ENCODE measurements around the gene CD300LD.

The CD300LD gene

DNA sequence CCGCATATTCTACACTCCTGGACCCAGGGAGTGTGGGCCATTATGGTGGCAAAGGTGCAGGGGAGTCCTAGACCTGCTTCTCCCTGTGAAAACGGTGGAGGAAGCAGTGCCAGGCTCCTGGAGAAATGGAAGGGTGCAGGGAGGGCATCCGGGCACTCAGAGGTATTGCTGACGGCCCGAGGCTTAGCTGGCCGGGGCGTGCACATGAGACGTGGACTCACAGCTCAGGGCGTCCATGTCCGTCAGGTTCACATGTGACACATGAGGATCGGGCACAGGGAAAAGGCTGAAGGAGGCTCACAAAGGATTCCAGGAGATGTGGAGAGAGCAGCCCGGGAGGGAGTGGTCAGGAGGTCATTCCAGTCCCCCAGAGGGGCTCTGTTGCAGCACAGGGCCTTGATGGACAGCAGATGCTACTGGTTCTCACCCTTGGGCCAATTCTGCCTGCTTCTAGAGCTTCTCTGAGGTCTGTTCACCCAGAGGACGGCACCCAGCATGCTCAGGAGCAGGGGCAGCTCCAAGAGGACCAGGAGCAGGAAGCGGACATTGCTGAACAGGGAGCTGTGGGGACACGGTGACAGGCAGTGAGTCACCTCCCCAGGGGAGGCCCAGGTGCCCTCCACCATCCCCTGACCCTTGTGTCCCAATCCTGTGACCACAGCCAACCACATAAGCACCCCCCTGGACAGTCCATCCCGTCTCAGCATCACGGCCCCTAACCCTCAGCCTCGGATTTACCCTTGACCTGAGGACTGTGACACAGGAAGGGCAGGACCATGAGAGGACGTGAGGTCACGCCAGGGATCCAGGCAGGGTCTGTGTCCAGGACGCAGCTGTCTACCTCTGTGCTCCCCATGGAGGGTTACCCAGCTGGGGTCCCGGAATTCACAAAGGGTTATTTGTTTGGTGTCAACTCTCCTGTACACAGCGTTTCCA is 50.6 kb downstream of the CD300LD start:
- Histone ChIP-seq H3K4me2 (ENCODE audit: low read length) (no peak overlapping the region), H3K9me3 (replicated peaks; ENCODE audit: low read length) (peaks cover 3% of the 10 kb centered on the region), H3K36me3 (ENCODE audit: insufficient read depth, low read length) (no peaks in the 10 kb centered on the region), H3K9ac (ENCODE audit: low read depth, low read length) (no peak overlapping the region), H3K4me3 (ENCODE audit: low read length) (no peak overlapping the region), H3K27me3 (ENCODE audit: control insufficient read depth, insufficient read depth, low read length) (no peaks in the 10 kb centered on the region), H3K4me1 (ENCODE audit: control insufficient read depth, insufficient read depth, low read length) (no peaks in the 10 kb centered on the region)

DNA sequence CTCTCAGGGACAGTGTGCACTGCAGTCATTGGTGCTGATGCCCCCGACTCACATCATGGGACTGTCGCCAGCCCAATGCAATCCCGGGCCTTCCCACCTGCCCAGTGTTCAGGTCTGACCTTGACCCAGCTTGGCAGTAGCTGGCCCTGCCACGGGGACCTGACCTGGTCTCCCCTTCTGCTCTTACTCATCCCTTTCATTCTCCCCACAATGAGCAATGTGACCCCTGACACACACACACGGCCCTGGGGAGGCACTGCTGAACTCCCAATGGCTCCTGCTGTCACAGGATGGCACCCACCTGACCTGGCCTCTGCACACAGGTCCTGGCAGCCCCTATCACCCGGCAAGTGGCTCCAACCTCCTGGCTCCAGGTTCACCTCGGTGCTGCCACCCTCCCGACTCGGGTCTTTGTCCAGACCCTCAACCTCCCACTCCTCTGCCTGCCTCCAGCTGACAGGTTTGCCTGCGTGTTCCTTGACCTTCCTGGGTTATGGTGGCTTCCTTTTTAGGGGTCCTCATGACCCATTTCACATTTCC is 52.7 kb downstream of the CD300LD start:
- Histone ChIP-seq H3K27me3 (ENCODE audit: control insufficient read depth, insufficient read depth, low read length) (no peaks in the 10 kb centered on the region), H3K36me3 (ENCODE audit: insufficient read depth, low read length) (no peaks in the 10 kb centered on the region), H3K9me3 (replicated peaks; ENCODE audit: low read length) (no peaks in the 10 kb centered on the region), H3K4me3 (ENCODE audit: low read length) (no peak overlapping the region), H3K4me1 (ENCODE audit: control insufficient read depth, insufficient read depth, low read length) (no peaks in the 10 kb centered on the region), H3K4me2 (ENCODE audit: low read length) (no peak overlapping the region), H3K9ac (ENCODE audit: low read depth, low read length) (no peak overlapping the region)

DNA sequence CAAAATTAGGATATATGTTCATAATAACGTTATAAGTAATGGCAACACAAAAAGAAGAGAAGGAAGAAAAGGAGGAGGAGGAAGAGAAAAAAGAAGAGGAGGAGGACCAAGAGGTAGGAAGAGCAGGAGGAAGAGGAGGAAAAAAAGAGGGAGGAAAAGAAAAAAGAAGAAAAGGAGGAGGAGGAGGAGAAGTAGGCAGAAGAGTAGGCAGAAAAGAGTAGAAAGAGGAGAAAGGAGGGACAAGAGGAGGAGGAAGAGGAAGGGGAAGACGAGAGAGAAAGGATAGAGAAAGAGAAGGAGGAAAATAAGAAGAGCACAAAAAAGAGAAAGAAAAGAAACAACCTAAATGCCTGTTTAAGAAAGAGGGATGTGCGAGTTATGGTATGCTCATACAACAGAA is 55.2 kb downstream of the CD300LD start:
- no peak overlapping the region for H3K4me2 ChIP-seq (ENCODE audit: low read length)
- no peaks in the 10 kb centered on the region for H3K36me3 ChIP-seq (ENCODE audit: insufficient read depth, low read length)
- no peak overlapping the region for H3K9ac ChIP-seq (ENCODE audit: low read depth, low read length)
- no peaks in the 10 kb centered on the region for H3K27me3 ChIP-seq (ENCODE audit: control insufficient read depth, insufficient read depth, low read length)
- H3K4me3 ChIP-seq (ENCODE audit: low read length): no peak overlapping the region
- no peaks in the 10 kb centered on the region for H3K4me1 ChIP-seq (ENCODE audit: control insufficient read depth, insufficient read depth, low read length)
- H3K9me3 ChIP-seq (replicated peaks; ENCODE audit: low read length): no peaks in the 10 kb centered on the region

DNA sequence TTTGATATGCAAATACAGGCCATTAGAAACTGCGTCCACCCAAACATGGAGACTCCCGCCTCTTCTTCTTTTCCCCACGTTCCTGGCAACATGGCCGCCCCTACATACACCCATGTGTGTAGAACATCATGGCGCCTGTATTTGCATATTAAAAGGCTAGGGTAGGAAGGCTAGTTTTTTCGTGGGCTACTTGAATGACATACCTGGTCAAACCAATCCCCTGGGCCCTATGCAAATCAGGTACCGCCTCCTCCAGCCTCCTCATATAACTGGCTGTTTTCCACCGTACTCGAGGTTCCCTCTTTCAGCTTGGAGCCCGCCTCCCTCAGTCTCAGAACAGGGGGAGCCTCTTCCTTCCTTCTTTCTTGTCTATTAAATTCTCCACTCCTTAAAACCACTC is 60.0 kb downstream of the CD300LD start:
- Histone ChIP-seq H3K27me3 (ENCODE audit: control insufficient read depth, insufficient read depth, low read length) (no peaks in the 10 kb centered on the region), H3K4me2 (ENCODE audit: low read length) (no peak overlapping the region), H3K4me1 (ENCODE audit: control insufficient read depth, insufficient read depth, low read length) (no peaks in the 10 kb centered on the region), H3K9ac (ENCODE audit: low read depth, low read length) (no peak overlapping the region), H3K9me3 (replicated peaks; ENCODE audit: low read length) (no peaks in the 10 kb centered on the region), H3K4me3 (ENCODE audit: low read length) (no peak overlapping the region), H3K36me3 (ENCODE audit: insufficient read depth, low read length) (no peaks in the 10 kb centered on the region)

DNA sequence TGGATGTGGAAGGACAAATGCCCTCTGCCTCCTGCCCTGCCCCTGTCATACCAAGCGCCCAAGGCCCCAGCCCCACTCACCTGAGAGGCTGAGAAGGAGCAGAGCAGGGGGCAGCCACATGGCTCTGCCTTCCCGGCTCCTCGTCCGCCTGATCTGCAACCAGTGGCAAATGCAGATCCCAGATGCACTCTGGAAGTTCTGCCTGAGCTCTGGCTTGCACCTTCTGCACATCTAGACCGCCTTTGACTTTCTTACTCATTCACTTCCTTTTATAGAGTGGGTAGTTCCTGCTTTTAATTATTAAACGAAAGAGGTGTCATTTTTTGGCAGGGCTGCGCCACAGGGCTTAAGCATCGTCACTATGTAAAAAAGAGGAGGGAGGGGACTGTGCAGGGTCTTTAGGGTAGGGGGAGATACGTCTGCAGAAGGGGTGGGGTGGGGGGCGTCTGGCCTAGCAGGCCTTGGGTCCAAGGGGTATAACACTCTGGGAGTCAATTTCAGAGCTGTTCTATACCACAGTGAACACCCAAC is 60.8 kb downstream of the CD300LD start, which contains the start of gene CD300LB:
TSS of gene CD300LB (minus strand) at position 245 of the 531 bp plus-strand sequence. CDS start at position 120, 125 bp downstream.
- no peak within 1 kb of the TSS for H3K4me3 ChIP-seq (ENCODE audit: low read length)
- no peaks in the 10 kb centered on the region for H3K27me3 ChIP-seq (ENCODE audit: control insufficient read depth, insufficient read depth, low read length)
- H3K9ac ChIP-seq (ENCODE audit: low read depth, low read length): no peak within 1 kb of the TSS

DNA sequence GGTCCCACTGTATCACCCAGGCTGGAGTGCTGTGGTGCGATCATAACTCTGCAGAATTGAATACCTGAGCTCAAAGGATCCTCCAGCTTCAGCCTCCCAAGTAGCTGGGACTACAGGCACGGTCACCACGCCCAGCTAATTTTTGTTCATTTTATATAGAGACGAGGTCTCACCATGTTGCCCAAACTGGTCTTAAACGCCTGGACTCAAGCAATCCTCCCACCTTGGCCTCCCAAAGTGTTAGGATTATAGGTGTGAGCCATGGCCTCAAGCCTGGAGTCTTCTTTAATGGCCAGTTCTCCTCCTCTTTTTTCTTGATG is 61.3 kb downstream of the CD300LD start:
- Histone ChIP-seq H3K4me3 (ENCODE audit: low read length) (no peak overlapping the region), H3K4me2 (ENCODE audit: low read length) (no peak overlapping the region), H3K4me1 (ENCODE audit: control insufficient read depth, insufficient read depth, low read length) (no peaks in the 10 kb centered on the region), H3K9ac (ENCODE audit: low read depth, low read length) (no peak overlapping the region), H3K36me3 (ENCODE audit: insufficient read depth, low read length) (no peaks in the 10 kb centered on the region), H3K9me3 (replicated peaks; ENCODE audit: low read length) (no peaks in the 10 kb centered on the region), H3K27me3 (ENCODE audit: control insufficient read depth, insufficient read depth, low read length) (no peaks in the 10 kb centered on the region)

More for the DNA sequence above, 60.8 kb downstream of the CD300LD start, which contains the start of gene CD300LB:
- no peaks in the 10 kb centered on the region for H3K36me3 ChIP-seq (ENCODE audit: insufficient read depth, low read length)
- no peaks in the 10 kb centered on the region for H3K9me3 ChIP-seq (replicated peaks; ENCODE audit: low read length)
- no peak within 1 kb of the TSS for H3K4me2 ChIP-seq (ENCODE audit: low read length)
- H3K4me1 ChIP-seq (ENCODE audit: control insufficient read depth, insufficient read depth, low read length): no peaks in the 10 kb centered on the region

Data from skeletal muscle satellite cell (primary cell).